SK-N-SH treated with all-trans-retinoic acid at 6 μM for 48 hours (cell line): Measurements from ENCODE around the gene CAMK2B.

ENCODE experiments used
- ATAC-seq: fragments of 200-7000 bp; cut with Tn5 transposase; 3 replicates; pipeline ENCODE4 v1.9.1; 2020; ENCODE audit warnings: mild to moderate bottlenecking, moderate library complexity
- ARNTL ChIP-seq: fragments of 450-650 bp; formaldehyde crosslinking; IDR thresholded peaks from 2 replicates; pipeline ENCODE4 v1.5.0; 2020; ENCODE audit warnings: low read depth, mild to moderate bottlenecking, moderate library complexity, borderline replicate concordance
- CSDC2 ChIP-seq: fragments of 250-450 bp; sonication (Bioruptor Pico); IDR thresholded peaks from 2 replicates; pipeline ENCODE4 v1.5.0; 2020; ENCODE audit warnings: mild to moderate bottlenecking, moderate library complexity
- CSRNP3 ChIP-seq: fragments of 250-450 bp; sonication (Bioruptor Pico); IDR thresholded peaks from 2 replicates; pipeline ENCODE4 v1.5.1; 2021; ENCODE audit warnings: mild to moderate bottlenecking, moderate library complexity
- ESRRG ChIP-seq: fragments of 250-450 bp; sonication (Bioruptor Pico); IDR thresholded peaks from 2 replicates; pipeline ENCODE4 v1.6.1; 2021; ENCODE audit warnings: mild to moderate bottlenecking
- OSR1 ChIP-seq: fragments of 250-450 bp; sonication (Bioruptor Pico); IDR thresholded peaks from 2 replicates; pipeline ENCODE4 v1.8.0; 2022; ENCODE audit warnings: moderate library complexity, mild to moderate bottlenecking, inconsistent platforms
- PPARA ChIP-seq: fragments of 250-450 bp; sonication (Bioruptor Pico); IDR thresholded peaks from 2 replicates; pipeline ENCODE4 v1.5.0; 2020; ENCODE audit warnings: mild to moderate bottlenecking, borderline replicate concordance
- RARB ChIP-seq: fragments of 250-450 bp; sonication (Bioruptor Pico); IDR thresholded peaks from 2 replicates; pipeline ENCODE4 v1.8.0; 2021; ENCODE audit warnings: mild to moderate bottlenecking, moderate library complexity
- SNAI2 ChIP-seq: fragments of 250-450 bp; sonication (Bioruptor Pico); IDR thresholded peaks from 2 replicates; pipeline ENCODE4 v1.5.0; 2020; ENCODE audit warnings: mild to moderate bottlenecking, moderate library complexity
- TCF4 ChIP-seq: fragments of 250-450 bp; sonication (Bioruptor Pico); IDR thresholded peaks from 2 replicates; pipeline ENCODE4 v1.8.0; 2021; ENCODE audit warnings: mild to moderate bottlenecking, moderate library complexity, borderline replicate concordance
- TOX ChIP-seq: fragments of 250-450 bp; sonication (Bioruptor Pico); IDR thresholded peaks from 2 replicates; pipeline ENCODE4 v1.8.0; 2021; ENCODE audit warnings: mild to moderate bottlenecking, moderate library complexity, borderline replicate concordance
- ZC3H10 ChIP-seq: fragments of 250-450 bp; sonication (Bioruptor Pico); IDR thresholded peaks from 2 replicates; pipeline ENCODE4 v1.5.1; 2021; ENCODE audit warnings: mild to moderate bottlenecking, moderate library complexity
- ZFP3 ChIP-seq: fragments of 250-450 bp; sonication (Bioruptor Pico); IDR thresholded peaks from 2 replicates; pipeline ENCODE4 v1.5.0; 2020; ENCODE audit warnings: mild to moderate bottlenecking, moderate library complexity
- ZFP30 ChIP-seq: fragments of 450-650 bp; formaldehyde crosslinking; IDR thresholded peaks from 2 replicates; pipeline ENCODE4 v1.5.0; 2022; ENCODE audit warnings: mild to moderate bottlenecking, moderate library complexity
- ZNF565 ChIP-seq: fragments of 450-650 bp; formaldehyde crosslinking; conservative IDR thresholded peaks from 2 replicates; pipeline ENCODE4 v1.5.0; 2020; ENCODE audit warnings: low read depth, mild to moderate bottlenecking, moderate library complexity
- ZNF70 ChIP-seq: fragments of 450-650 bp; formaldehyde crosslinking; IDR thresholded peaks from 2 replicates; pipeline ENCODE4 v1.5.0; 2020; ENCODE audit warnings: mild to moderate bottlenecking, moderate library complexity
- ZNF8 ChIP-seq: fragments of 450-650 bp; formaldehyde crosslinking; IDR thresholded peaks from 2 replicates; pipeline ENCODE4 v1.5.0; 2020; ENCODE audit warnings: mild to moderate bottlenecking, moderate library complexity
- TF ChIP-seq, protein P1 (sequence below): fragments of 250-450 bp; sonication (Bioruptor Pico); IDR thresholded peaks from 2 replicates; pipeline ENCODE4 v1.8.0; 2020; ENCODE audit warnings: mild to moderate bottlenecking, moderate library complexity, borderline replicate concordance
- TF ChIP-seq, protein P2 (sequence below): fragments of 250-450 bp; sonication (Bioruptor Pico); IDR thresholded peaks from 2 replicates; pipeline ENCODE4 v1.5.0; 2020; ENCODE audit warnings: mild to moderate bottlenecking, moderate library complexity
- TF ChIP-seq, protein P3 (sequence below): fragments of 250-450 bp; sonication (Bioruptor Pico); IDR thresholded peaks from 2 replicates; pipeline ENCODE4 v1.5.1; 2020; ENCODE audit warnings: low read depth, mild to moderate bottlenecking, moderate library complexity

Gene CAMK2B

GRCh38 chr7:44193011-44193802 is 132.2 kb downstream of the CAMK2B start:
- ATAC-seq, result no peak

GRCh38 chr7:44191171-44191570 is 134.2 kb downstream of the CAMK2B start:
- ATAC-seq, result no peak
- TF ChIP-seq ARNTL, result no peak
- TF ChIP-seq RARB (CRISPR knock-in tag), result no peak

More at GRCh38 chr7:44193011-44193802, 132.2 kb downstream of the CAMK2B start:
- TF ChIP-seq ZNF70, result no peak
- no peak for TF ChIP-seq ZNF565 (CRISPR knock-in tag)
- TF ChIP-seq RARB (CRISPR knock-in tag), result no peak
- no peak for TF ChIP-seq CSDC2 (CRISPR knock-in tag)
- TF ChIP-seq ZC3H10, result no peak
- no peak for TF ChIP-seq ARNTL
- TF ChIP-seq ZNF8 (CRISPR knock-in tag), result no peak
- TF ChIP-seq, protein P1, sequence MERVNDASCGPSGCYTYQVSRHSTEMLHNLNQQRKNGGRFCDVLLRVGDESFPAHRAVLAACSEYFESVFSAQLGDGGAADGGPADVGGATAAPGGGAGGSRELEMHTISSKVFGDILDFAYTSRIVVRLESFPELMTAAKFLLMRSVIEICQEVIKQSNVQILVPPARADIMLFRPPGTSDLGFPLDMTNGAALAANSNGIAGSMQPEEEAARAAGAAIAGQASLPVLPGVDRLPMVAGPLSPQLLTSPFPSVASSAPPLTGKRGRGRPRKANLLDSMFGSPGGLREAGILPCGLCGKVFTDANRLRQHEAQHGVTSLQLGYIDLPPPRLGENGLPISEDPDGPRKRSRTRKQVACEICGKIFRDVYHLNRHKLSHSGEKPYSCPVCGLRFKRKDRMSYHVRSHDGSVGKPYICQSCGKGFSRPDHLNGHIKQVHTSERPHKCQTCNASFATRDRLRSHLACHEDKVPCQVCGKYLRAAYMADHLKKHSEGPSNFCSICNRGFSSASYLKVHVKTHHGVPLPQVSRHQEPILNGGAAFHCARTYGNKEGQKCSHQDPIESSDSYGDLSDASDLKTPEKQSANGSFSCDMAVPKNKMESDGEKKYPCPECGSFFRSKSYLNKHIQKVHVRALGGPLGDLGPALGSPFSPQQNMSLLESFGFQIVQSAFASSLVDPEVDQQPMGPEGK, result no peak
- TF ChIP-seq, protein P2, sequence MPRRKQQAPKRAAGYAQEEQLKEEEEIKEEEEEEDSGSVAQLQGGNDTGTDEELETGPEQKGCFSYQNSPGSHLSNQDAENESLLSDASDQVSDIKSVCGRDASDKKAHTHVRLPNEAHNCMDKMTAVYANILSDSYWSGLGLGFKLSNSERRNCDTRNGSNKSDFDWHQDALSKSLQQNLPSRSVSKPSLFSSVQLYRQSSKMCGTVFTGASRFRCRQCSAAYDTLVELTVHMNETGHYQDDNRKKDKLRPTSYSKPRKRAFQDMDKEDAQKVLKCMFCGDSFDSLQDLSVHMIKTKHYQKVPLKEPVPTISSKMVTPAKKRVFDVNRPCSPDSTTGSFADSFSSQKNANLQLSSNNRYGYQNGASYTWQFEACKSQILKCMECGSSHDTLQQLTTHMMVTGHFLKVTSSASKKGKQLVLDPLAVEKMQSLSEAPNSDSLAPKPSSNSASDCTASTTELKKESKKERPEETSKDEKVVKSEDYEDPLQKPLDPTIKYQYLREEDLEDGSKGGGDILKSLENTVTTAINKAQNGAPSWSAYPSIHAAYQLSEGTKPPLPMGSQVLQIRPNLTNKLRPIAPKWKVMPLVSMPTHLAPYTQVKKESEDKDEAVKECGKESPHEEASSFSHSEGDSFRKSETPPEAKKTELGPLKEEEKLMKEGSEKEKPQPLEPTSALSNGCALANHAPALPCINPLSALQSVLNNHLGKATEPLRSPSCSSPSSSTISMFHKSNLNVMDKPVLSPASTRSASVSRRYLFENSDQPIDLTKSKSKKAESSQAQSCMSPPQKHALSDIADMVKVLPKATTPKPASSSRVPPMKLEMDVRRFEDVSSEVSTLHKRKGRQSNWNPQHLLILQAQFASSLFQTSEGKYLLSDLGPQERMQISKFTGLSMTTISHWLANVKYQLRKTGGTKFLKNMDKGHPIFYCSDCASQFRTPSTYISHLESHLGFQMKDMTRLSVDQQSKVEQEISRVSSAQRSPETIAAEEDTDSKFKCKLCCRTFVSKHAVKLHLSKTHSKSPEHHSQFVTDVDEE, result no peak
- TF ChIP-seq TCF4, result no peak
- no peak for TF ChIP-seq PPARA (CRISPR knock-in tag)
- TF ChIP-seq ZFP3 (CRISPR knock-in tag), result no peak
- no peak for TF ChIP-seq CSRNP3 (CRISPR knock-in tag)
- no peak for TF ChIP-seq OSR1 (CRISPR knock-in tag)
- no peak for TF ChIP-seq ZFP30
- TF ChIP-seq TOX (CRISPR knock-in tag), result no peak
- TF ChIP-seq, protein P3, sequence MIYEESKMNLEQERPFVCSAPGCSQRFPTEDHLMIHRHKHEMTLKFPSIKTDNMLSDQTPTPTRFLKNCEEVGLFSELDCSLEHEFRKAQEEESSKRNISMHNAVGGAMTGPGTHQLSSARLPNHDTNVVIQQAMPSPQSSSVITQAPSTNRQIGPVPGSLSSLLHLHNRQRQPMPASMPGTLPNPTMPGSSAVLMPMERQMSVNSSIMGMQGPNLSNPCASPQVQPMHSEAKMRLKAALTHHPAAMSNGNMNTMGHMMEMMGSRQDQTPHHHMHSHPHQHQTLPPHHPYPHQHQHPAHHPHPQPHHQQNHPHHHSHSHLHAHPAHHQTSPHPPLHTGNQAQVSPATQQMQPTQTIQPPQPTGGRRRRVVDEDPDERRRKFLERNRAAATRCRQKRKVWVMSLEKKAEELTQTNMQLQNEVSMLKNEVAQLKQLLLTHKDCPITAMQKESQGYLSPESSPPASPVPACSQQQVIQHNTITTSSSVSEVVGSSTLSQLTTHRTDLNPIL, result no peak
- TF ChIP-seq SNAI2 (CRISPR knock-in tag), result no peak
- no peak for TF ChIP-seq ESRRG (CRISPR knock-in tag)

DNA sequence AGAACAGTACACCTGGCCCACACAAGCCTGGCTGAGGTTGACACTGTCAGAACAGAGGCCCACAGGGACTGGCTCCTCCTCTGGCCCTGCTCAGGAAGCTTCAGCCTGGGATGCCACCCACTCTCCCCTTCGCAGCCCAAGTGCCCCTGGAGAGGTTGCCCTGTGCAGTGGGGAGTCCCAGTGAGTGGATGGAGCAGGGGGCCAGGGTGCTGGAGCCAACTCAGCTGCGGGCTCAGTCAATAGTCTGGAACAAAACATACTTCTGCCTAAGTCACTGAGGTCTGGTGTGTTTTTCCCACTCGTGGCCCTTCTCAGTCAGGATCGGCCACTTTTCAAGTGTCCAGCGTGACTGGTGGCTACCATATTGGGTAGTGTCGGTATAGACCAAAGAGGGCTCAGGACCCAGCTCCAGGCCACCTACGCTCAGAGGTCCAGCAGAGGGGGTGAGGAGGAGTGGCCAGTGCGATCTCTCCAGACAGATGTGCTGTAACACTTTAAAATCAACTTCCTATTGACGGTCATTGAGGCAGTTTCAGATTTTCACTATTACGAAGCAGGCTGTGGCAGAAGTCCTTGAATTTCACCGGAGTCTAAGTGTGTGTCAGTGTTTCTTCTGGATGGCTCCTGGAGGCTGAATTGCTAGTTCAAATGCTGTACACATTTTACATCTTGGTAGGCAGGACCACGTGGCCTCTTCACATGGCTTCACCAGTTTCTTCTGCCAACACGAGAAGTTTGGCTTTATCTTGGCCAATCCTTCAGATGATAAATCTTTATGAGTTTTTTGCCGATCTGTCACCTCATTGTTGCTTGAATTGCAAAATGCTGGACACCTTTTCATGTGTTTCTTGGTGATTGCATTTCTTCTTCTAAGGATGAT is 135.2 kb downstream of the CAMK2B start:
- TF ChIP-seq TCF4 (no peak), ZC3H10 (no peak), RARB (CRISPR knock-in tag) (no peak), CSDC2 (CRISPR knock-in tag) (no peak)
- TF ChIP-seq, protein P2, result no peak
- no peak for ATAC-seq
